Heart left ventricle (tissue), 16 donors: ENCODE data around the gene MED29. TPM values are rescaled to one million over a fixed set of nuclear protein-coding genes. Genes with fewer than 3 reads are reported as not detected.

ENCODE experiments used
- ATAC-seq, 4 donors: fragments of 200-7000 bp; cut with Tn5 transposase; one replicate each; pipeline ENCODE4 v1.9.1; 2020 to 2022; ENCODE audit warnings: moderate library complexity in 4 of 4, mild to moderate bottlenecking in 3 of 4, moderate number of reproducible peaks in 1 of 4
- DNase-seq, 5 donors: peaks; one replicate each; pipeline ENCODE4 v3.0.0-alpha.2; 2020
- H3K27ac ChIP-seq, 12 donors: fragments of 200-600 bp; sonication (generic) in 4 of 12; one replicate each; pipeline versions ENCODE4 v1.5.0 to v1.8.0; 2016 to 2022; ENCODE audit warnings: mild to moderate bottlenecking in 2 of 12
- H3K27me3 ChIP-seq, 9 donors: fragments of 200-600 bp; sonication (generic) in 2 of 9; one replicate each; pipeline versions ENCODE4 v1.5.1 to v1.8.0; 2016 to 2022; ENCODE audit warnings: mild to moderate bottlenecking in 3 of 9
- H3K36me3 ChIP-seq, 9 donors: fragments of 200-600 bp; sonication (generic) in 2 of 9; one replicate each; pipeline versions ENCODE4 v1.5.0 to v1.8.0; 2018 to 2022; ENCODE audit warnings: mild to moderate bottlenecking in 2 of 9
- H3K4me1 ChIP-seq, 12 donors: fragments of 200-600 bp; sonication (generic) in 4 of 12; one replicate each; pipeline versions ENCODE4 v1.5.0 to v1.8.0; 2016 to 2022; ENCODE audit warnings: mild to moderate bottlenecking in 3 of 12
- H3K4me3 ChIP-seq, 12 donors: fragments of 200-600 bp; sonication (generic) in 4 of 12; one replicate each; pipeline versions ENCODE4 v1.5.0 to v1.8.0; 2017 to 2022; ENCODE audit warnings: mild to moderate bottlenecking in 9 of 12, moderate library complexity in 4 of 12
- H3K9me3 ChIP-seq, 12 donors: fragments of 200-600 bp; sonication (generic) in 4 of 12; one replicate each; pipeline versions ENCODE4 v1.5.0 to v1.8.0; 2016 to 2022; ENCODE audit warnings: mild to moderate bottlenecking in 1 of 12
- CTCF ChIP-seq, 12 donors: fragments of 200-600 bp; sonication (generic) in 4 of 12; IDR thresholded peaks; one replicate each; pipeline versions ENCODE4 v1.5.0 to v1.8.0; 2018 to 2022; ENCODE audit warnings: antibody characterized with exemption in 12 of 12, mild to moderate bottlenecking in 5 of 12
- POLR2A ChIP-seq, 2 donors: fragments of 450-650 bp; IDR thresholded peaks; one replicate each; pipeline ENCODE4 v1.6.1; 2017; ENCODE audit warnings: antibody characterized with exemption in 2 of 2, mild to moderate bottlenecking in 2 of 2, moderate library complexity in 2 of 2
- WGBS, 4 donors: extraction: QIAGEN DNeasy Blood & Tissue Kit in 2 of 4; methylation state at CpG; one replicate each; pipeline versions ENCODE4 v1.1.5 to v1.1.7; 2013 to 2018; 5-methylcytosine and 5-hydroxymethylcytosine counted together
- intact Hi-C, 10 donors: fragments of 100-400 bp; cut with DNase I; formaldehyde crosslinking; loops; one replicate each; pipeline versions ENCODE4 v1.11.1 to v1.14.2; 2022
- polyA plus RNA-seq, 2 donors: library from polyadenylated mRNA; stranded (reverse); fragments of 200-250 nt; gene quantifications; one replicate each; pipeline ENCODE4 v1.2.3, GENCODE V29; 2013
- total RNA-seq, 9 donors: library from RNA; depleted of rRNA in 2 of 9; stranded (reverse); fragments of >200 nt in 2 of 9; fragmentation: NEBNext Ultra II Directional in 3 of 9; extraction: Animal tissue kit (Norgen Biotek cat#: 25700) in 3 of 9; gene quantifications; one replicate each; pipeline versions ENCODE4 v1.1.0 to v1.2.4, GENCODE V29; 2016 to 2023
- donor health status: ischemic (EF 13 %, LVEDD 7.1; RV severe dilation, severe dysfunction).
- donor health status: healthy with polysubstance abuse.
- donor health status: DM: no; HTN: yes; CAD: no.
- donor health status: DM: no; HTN: no; CAD: no.
- donor health status: ischemic (EF 25% LVEDD 6.9; RV normal size, moderate dysfunction).
- donor health status: ischemic (EF 25% LVEDD 5.7; RV mildly dilated, moderate dysfunction).
- donor health status: healthy.
- donor health status: DM: yes; HTN: yes; CAD: no.
- donor health status: ischemic (EF 35%, LVEDD 5.7; RV mildly dilated, moderate dysfunction).
- donor health status: nonischemic (EF 11% LVEDD 7.7; RV severe dilation, severe dysfunction).
- donor health status: DM: yes; HTN: yes; CAD: no.
- donor health status: PGD.
- donor health status: ischemic (EF 29% LVEDD 5.4; RV normal size, mild dysfunction).
- donor health status: nonischemic (EF 23%, LVEDD 6.1; RV moderate dilation, normal function).

Gene MED29
- total and polyA plus RNA-seq, 11 donors, result 26.3 to 53.0 (median 34.1) TPM

GRCh38 chr19:39430675-39431593 is 39.8 kb downstream of the MED29 start:
- Histone ChIP-seq H3K27ac (peak overlapping the region in 11 of 12 donors; percentile 36 to 97 (median 75)), H3K9me3 (no peaks in the 10 kb centered on the region), H3K36me3 (peaks cover 5 to 33% (median 30%) of the 10 kb centered on the region in 9 donors), H3K27me3 (no peaks in the 10 kb centered on the region), H3K4me3 (peak overlapping the region in 4 of 12 donors; percentile 13 to 21 (median 20)), H3K4me1 (peaks cover 19 to 47% (median 35%) of the 10 kb centered on the region in 12 donors)
- intact Hi-C loops, result no loop called here
- TF ChIP-seq POLR2A (IDR thresholded peaks at IDR 0.05), result no peak
- TF ChIP-seq CTCF (IDR thresholded peaks at IDR 0.05), result no peak
- ATAC-seq (peak; percentile 9 to 67 (median 36)), DNase-seq (peak in 2 of 5 donors; percentile 52 to 61)
- WGBS, 4 donors, result 63 to 68% (median 66%) methylated on average over 24 to 25 of the region's 25 CpGs

- H3K27ac ChIP-seq, result peak overlapping the region in 1 of 12 donors; percentile 97
- H3K27me3 ChIP-seq, result peaks cover 0 to 5% (median 0%) of the 10 kb centered on the region in 9 donors
- H3K9me3 ChIP-seq, result no peaks in the 10 kb centered on the region
- intact Hi-C loops, result no loop called here
- H3K4me1 ChIP-seq, result peaks cover 19 to 55% (median 39%) of the 10 kb centered on the region in 12 donors
- no peak overlapping the region for H3K4me3 ChIP-seq
- WGBS, 4 donors, result 90 to 96% (median 95%) methylated on average over 8 of the region's 8 CpGs
- TF ChIP-seq CTCF (IDR thresholded peaks at IDR 0.05) (no peak), POLR2A (IDR thresholded peaks at IDR 0.05) (no peak)
- ATAC-seq (no peak), DNase-seq (no peak)
- peaks cover 5 to 33% (median 30%) of the 10 kb centered on the region in 9 donors for H3K36me3 ChIP-seq
Observed at GRCh38 chr19:39432677-39433025, 41.5 kb downstream of the MED29 start.

- no peaks in the 10 kb centered on the region for H3K9me3 ChIP-seq
- DNase-seq (peak in 1 of 5 donors; percentile 13), ATAC-seq (no peak)
- TF ChIP-seq POLR2A (IDR thresholded peaks at IDR 0.05), result no peak
- WGBS, 4 donors, result 95 to 97% (median 95%) methylated on average over 8 of the region's 8 CpGs
- peaks cover 0 to 5% (median 0%) of the 10 kb centered on the region in 9 donors for H3K27me3 ChIP-seq
- peaks cover 5 to 33% (median 30%) of the 10 kb centered on the region in 9 donors for H3K36me3 ChIP-seq
- peak overlapping the region in 1 of 12 donors; percentile 83 for H3K4me3 ChIP-seq
- H3K4me1 ChIP-seq, result peaks cover 17 to 48% (median 31%) of the 10 kb centered on the region in 12 donors
- intact Hi-C loops, result loop anchor here in 2 of 10 donors (2.0 kb wide), 2 partner anchors 19 to 21 kb away; partner anchors contain the start of gene PLEKHG2 (in 1 of the 2)
- peak overlapping the region in 4 of 12 donors; percentile 22 to 93 (median 89) for H3K27ac ChIP-seq
Observed at GRCh38 chr19:39433480-39434079, 42.4 kb downstream of the MED29 start.

GRCh38 chr19:39434123-39435076 is 43.2 kb downstream of the MED29 start:
- peaks cover 5 to 33% (median 30%) of the 10 kb centered on the region in 9 donors for H3K36me3 ChIP-seq
- no peak for ATAC-seq
- no peaks in the 10 kb centered on the region for H3K9me3 ChIP-seq
- TF ChIP-seq CTCF (IDR thresholded peaks at IDR 0.05) (no peak), POLR2A (IDR thresholded peaks at IDR 0.05) (no peak)
- peaks cover 11 to 41% (median 24%) of the 10 kb centered on the region in 12 donors for H3K4me1 ChIP-seq
- 46 to 56% (median 53%) methylated on average over 10 of the region's 10 CpGs for WGBS, 4 donors
- peaks cover 0 to 5% (median 0%) of the 10 kb centered on the region in 9 donors for H3K27me3 ChIP-seq
- peak in 1 of 5 donors; percentile 55 for DNase-seq
- H3K27ac ChIP-seq, result peak overlapping the region in 6 of 12 donors; percentile 86 to 93 (median 92)
- intact Hi-C loops, result loop anchor here in 4 of 10 donors (1.0 to 5.0 kb wide), 4 partner anchors 20 to 48 kb away; partner anchors contain the start of genes PLEKHG2 (in 2 of the 4) and TIMM50 (in 1 of the 4)
- H3K4me3 ChIP-seq, result peak overlapping the region; percentile 60 to 99 (median 90)
